GM12875 (cell line): ENCODE data around the gene SAA4.
"Not testable (repeated sequence)": the region's sequence is repeated elsewhere in the genome, so short reads cannot be mapped to it uniquely, and the experiment has no call there.

ENCODE experiments used
- H3K4me3 ChIP-seq: one replicate; pipeline ENCODE4 v1.5.1; 2011; ENCODE audit warnings: low read depth, low read length, control low read depth
- CTCF ChIP-seq: IDR thresholded peaks from 2 replicates; pipeline ENCODE4 v1.5.1; 2011; ENCODE audit warnings: low read depth, mild to moderate bottlenecking, control low read depth, inconsistent platforms, low read length, moderate library complexity, borderline replicate concordance; ENCODE audit not compliant: insufficient read depth

SAA4 gene

GRCh38 chr11:18236664-18237356, at the start of gene SAA4:
SAA4 (minus strand) TSS chr11:18236802; CDS start chr11:18235926, 876 bp downstream.
- TF ChIP-seq CTCF: no peak
- H3K4me3 ChIP-seq: no peak within 1 kb of the TSS

- no peak overlapping the region for H3K4me3 ChIP-seq
- no peak for TF ChIP-seq CTCF
Observed at GRCh38 chr11:18285841-18286240, 49.2 kb upstream of the SAA4 start.

- TF ChIP-seq CTCF: no peak
- H3K4me3 ChIP-seq: no peak overlapping the region
Observed at GRCh38 chr11:18282626-18283025, 46.0 kb upstream of the SAA4 start.

GRCh38 chr11:18280438-18281045, 43.9 kb upstream of the SAA4 start:
- no peak for TF ChIP-seq CTCF
- no peak overlapping the region for H3K4me3 ChIP-seq

- no peak overlapping the region for H3K4me3 ChIP-seq
- no peak for TF ChIP-seq CTCF
Observed at GRCh38 chr11:18277565-18278271, 41.1 kb upstream of the SAA4 start.

GRCh38 chr11:18271206-18271605, 34.6 kb upstream of the SAA4 start:
- H3K4me3 ChIP-seq: no peak overlapping the region
- no peak for TF ChIP-seq CTCF

- TF ChIP-seq CTCF: no peak
- no peak overlapping the region for H3K4me3 ChIP-seq
Observed at GRCh38 chr11:18270102-18270501, 33.5 kb upstream of the SAA4 start.

- H3K4me3 ChIP-seq: not testable (repeated sequence)
Observed at GRCh38 chr11:18269252-18269651, 32.6 kb upstream of the SAA4 start.

GRCh38 chr11:18267335-18268133, 30.9 kb upstream of the SAA4 start:
- H3K4me3 ChIP-seq: not testable (repeated sequence)
